Activated T-helper 1 cell treated with anti-CD3 and anti-CD28 coated beads, Interleukin-2, amount 50 U/mL, for 16 hours (primary cell): ENCODE results near the gene DOK1.
"Not testable (repeated sequence)": the region's sequence is repeated elsewhere in the genome, so short reads cannot be mapped to it uniquely, and the experiment has no call there.

Experiments
- DNase-seq, 2 donors: peaks; one replicate each; pipeline ENCODE4 v3.0.0-alpha.2; 2020; ENCODE audit warnings: low read depth in 1 of 2, low spot score in 1 of 2

The DOK1 gene

GRCh38 chr2:74548285-74548899, 6.1 kb upstream of the DOK1 start:
- DNase-seq, result no peak

GRCh38 chr2:74548900-74549826, 5.4 kb upstream of the DOK1 start:
- DNase-seq, result no peak

GRCh38 chr2:74550231-74550630, 4.3 kb upstream of the DOK1 start:
- no peak for DNase-seq

- DNase-seq, result no peak
Measured at GRCh38 chr2:74551530-74551929, 3.0 kb upstream of the DOK1 start.

GRCh38 chr2:74551942-74552913, 2.3 kb upstream of the DOK1 start:
- DNase-seq, result no peak

- DNase-seq, result no peak
Measured at GRCh38 chr2:74552914-74553811, 1.4 kb upstream of the DOK1 start.

- peak; percentile 22 to 26 for DNase-seq
Measured at GRCh38 chr2:74554820-74555531, 456 bp downstream of the DOK1 start.

- DNase-seq, result no peak
Measured at GRCh38 chr2:74555610-74556103, 1.1 kb downstream of the DOK1 start.

GRCh38 chr2:74556159-74556558, 1.6 kb downstream of the DOK1 start:
- DNase-seq, result no peak

- DNase-seq, result no peak
Measured at GRCh38 chr2:74556831-74557370, 2.4 kb downstream of the DOK1 start.

GRCh38 chr2:74558284-74559230, 4.0 kb downstream of the DOK1 start:
- DNase-seq, result no peak

GRCh38 chr2:74559912-74560311, 5.4 kb downstream of the DOK1 start:
- no peak for DNase-seq

- no peak for DNase-seq
Measured at GRCh38 chr2:74560591-74560990, 6.1 kb downstream of the DOK1 start.

- DNase-seq, result not testable (repeated sequence)
Measured at GRCh38 chr2:74561022-74561421, 6.5 kb downstream of the DOK1 start.

- no peak for DNase-seq
Measured at GRCh38 chr2:74562126-74562775, 7.7 kb downstream of the DOK1 start.

GRCh38 chr2:74564222-74564621, 9.7 kb downstream of the DOK1 start:
- no peak for DNase-seq

GRCh38 chr2:74566076-74566753, 11.7 kb downstream of the DOK1 start:
- no peak for DNase-seq
